ENCODE measurements around the gene ZKSCAN7. TPM values are rescaled to one million over a fixed set of nuclear protein-coding genes. Genes with fewer than 3 reads are reported as not detected.

The ZKSCAN7 gene
- 4.1 and 4.4 TPM in 2 replicates for total RNA-seq (2014; rRNA removed; shearing (Covaris generic))

DNA sequence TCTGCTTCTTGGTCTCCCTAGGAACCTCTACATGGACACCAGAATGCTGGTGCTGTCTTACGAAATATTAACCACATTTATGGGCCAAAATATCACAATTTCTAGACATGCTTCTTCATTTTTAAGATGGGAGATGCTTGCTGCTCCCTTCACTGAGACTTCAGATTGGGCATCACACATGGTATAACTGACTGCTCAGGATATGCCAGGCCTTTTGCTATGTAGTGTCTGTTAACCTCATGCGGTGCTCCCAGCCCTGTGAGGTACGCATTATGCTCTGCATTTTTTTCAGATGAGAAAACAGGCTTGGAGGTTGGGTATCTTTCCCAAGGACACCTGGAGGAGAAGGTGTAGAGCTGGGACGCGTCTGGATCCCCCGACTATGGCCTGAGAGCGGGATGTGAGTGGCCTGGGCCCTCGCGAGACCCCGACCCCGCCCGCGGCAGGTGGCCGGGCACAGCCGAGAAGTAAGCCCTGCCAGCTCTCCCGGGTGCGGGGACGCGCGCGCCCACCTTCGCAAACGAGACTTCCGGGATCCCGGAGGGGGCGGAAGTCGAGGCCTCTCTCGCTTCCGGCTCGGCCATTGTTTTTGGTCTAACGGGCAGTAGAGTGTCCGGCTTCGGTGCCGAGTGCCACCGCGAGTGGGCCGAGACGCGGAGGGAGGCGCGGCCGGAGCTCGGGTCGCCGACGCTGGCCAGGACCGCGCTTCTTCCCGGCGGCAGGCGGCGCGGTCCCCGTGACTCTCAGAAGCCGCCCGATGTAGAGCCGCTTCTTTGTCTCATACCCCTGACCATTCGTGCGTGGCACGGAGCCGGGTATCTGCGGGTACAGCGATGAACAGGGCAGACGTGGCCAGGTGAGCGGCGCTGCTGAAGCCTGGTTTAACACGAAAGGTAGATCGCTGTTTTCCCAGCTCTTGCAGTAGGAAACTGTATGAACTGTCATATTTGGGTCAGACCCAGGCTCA is at the start of gene ZKSCAN7:
Gene ZKSCAN7, plus strand, starts transcription at position 568 of the 967 bp plus-strand sequence. CDS start 1,855 bp downstream, outside the sequence.
- peaks cover 6% of the 10 kb centered on the region; the same call in 1 of the 2 replicates for H3K36me3 ChIP-seq
- peaks cover 5% of the 10 kb centered on the region for H3K9me3 ChIP-seq (replicated peaks)
- H3K27me3 ChIP-seq (replicated peaks) = no peaks in the 10 kb centered on the region
- H3K4me3 ChIP-seq = peak within 1 kb of the TSS; percentile 56
- H3K4me1 ChIP-seq (replicated peaks) = peaks cover 12% of the 10 kb centered on the region
- H3K27ac ChIP-seq = peak within 1 kb of the TSS; percentile 56
- DNase-seq (ENCODE audit: low read depth in 1 of 2, low spot score in 2 of 2) = peak; percentile 58 to 62

DNA sequence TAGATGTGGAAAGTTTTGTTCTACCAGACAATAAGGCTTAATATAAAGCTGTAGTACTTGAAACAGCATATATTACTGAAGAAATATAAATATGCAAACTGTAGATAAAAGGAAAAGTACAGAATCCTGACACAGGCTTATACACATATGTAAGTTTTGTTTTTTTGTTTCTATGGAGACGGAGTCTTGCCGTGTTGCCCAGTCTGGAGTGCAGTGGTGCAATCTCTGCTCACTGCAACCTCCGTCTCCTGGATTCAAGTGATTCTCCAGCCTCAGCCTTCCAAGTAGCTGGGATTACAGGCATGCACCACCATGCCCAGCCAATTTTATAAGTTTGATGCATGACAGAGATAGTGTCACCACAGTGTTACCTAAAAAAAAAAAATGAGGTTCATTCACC is 48.4 kb upstream of the ZKSCAN7 start:
- H3K27me3 ChIP-seq (replicated peaks) = no peaks in the 10 kb centered on the region
- no peaks in the 10 kb centered on the region; the same call in 1 of the 2 replicates for H3K9me3 ChIP-seq (replicated peaks)
- no peak overlapping the region for H3K27ac ChIP-seq
- H3K4me3 ChIP-seq = no peak overlapping the region
- DNase-seq (ENCODE audit: low read depth in 1 of 2, low spot score in 2 of 2) = no peak
- H3K36me3 ChIP-seq = peaks cover under 1% of the 10 kb centered on the region
- H3K4me1 ChIP-seq (replicated peaks) = peaks cover 6% of the 10 kb centered on the region

DNA sequence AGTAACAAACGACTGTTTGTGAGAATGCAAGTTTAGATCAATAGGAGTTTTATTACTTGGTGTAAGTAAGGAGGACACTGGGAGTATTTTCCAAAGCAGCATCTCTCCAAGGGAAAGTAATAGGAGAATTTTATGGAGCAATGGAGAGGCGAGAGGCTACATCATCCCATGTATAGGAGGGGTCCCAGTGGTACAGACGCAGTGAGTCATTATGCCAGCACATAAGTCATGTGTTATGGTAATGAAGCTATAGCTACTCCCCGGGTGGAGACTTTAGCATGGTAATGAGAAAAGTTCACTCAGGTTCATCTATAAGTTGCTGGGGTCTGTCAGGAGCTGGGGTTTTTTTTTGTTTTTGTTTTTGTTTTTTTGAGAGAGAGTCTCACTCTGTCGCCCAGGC is 48.0 kb upstream of the ZKSCAN7 start:
- H3K4me3 ChIP-seq = no peak overlapping the region
- no peaks in the 10 kb centered on the region for H3K27me3 ChIP-seq (replicated peaks)
- H3K36me3 ChIP-seq = no peaks in the 10 kb centered on the region; the same call in none of the 2 replicates
- H3K9me3 ChIP-seq (replicated peaks) = no peaks in the 10 kb centered on the region
- H3K27ac ChIP-seq = no peak overlapping the region
- no peak for DNase-seq (ENCODE audit: low read depth in 1 of 2, low spot score in 2 of 2)
- peaks cover 8% of the 10 kb centered on the region for H3K4me1 ChIP-seq (replicated peaks)

DNA sequence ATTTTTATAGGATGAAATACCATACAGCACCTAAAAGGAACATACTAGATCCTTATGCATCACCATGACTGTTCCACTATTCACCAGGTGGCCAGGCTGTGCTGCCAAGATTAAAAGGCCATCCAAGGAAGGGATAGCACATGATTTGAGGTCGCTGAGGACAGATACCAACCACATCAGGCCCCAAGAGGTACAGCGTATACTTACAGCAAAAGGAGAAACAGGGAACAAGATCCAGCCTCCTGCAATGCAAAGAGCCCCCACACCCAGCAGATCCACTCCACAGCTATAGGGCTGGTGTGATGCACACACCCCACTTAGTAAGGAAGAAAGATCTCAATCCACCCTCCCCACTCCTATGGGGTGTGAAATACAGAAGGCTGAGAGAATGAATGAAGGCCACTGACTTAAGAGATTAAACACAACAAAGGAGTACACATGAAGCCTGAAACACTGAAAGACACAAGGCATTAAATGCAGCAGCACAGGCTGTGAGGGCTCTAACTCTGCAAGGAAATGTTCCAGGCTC is 45.5 kb upstream of the ZKSCAN7 start:
- DNase-seq (ENCODE audit: low read depth in 1 of 2, low spot score in 2 of 2) = no peak
- H3K27ac ChIP-seq = no peak overlapping the region
- no peaks in the 10 kb centered on the region; the same call in 1 of the 2 replicates for H3K36me3 ChIP-seq
- H3K4me3 ChIP-seq = peak overlapping the region; percentile 87
- peaks cover 8% of the 10 kb centered on the region for H3K4me1 ChIP-seq (replicated peaks)
- no peaks in the 10 kb centered on the region for H3K27me3 ChIP-seq (replicated peaks)
- no peaks in the 10 kb centered on the region for H3K9me3 ChIP-seq (replicated peaks)

DNA sequence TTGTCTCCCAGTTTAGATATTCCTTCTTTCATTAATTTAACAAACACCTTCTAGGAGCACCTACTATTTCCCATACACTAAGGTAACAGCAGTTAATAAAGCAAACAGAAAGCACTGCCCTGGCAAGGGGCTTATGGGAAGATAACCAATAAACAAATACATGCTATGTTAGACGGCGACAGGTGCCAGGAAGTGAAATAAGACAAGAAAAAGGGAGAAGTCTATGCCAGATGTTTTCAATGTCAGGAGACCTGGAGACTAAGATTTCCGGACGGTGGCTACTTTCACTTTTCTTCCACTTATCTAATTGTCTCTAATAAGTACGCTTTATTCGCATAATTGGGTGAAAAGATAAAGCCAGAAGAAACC is 45.0 kb upstream of the ZKSCAN7 start:
- Histone ChIP-seq H3K4me1 (replicated peaks) (peaks cover 8% of the 10 kb centered on the region), H3K27me3 (replicated peaks) (no peaks in the 10 kb centered on the region), H3K4me3 (peak overlapping the region; percentile 87), H3K27ac (0 out of 2 replicates have a peak overlapping the region, but pooled peaks have one; percentile 35), H3K36me3 (no peaks in the 10 kb centered on the region; the same call in 1 of the 2 replicates), H3K9me3 (replicated peaks) (no peaks in the 10 kb centered on the region)
- DNase-seq (ENCODE audit: low read depth in 1 of 2, low spot score in 2 of 2) = no peak

DNA sequence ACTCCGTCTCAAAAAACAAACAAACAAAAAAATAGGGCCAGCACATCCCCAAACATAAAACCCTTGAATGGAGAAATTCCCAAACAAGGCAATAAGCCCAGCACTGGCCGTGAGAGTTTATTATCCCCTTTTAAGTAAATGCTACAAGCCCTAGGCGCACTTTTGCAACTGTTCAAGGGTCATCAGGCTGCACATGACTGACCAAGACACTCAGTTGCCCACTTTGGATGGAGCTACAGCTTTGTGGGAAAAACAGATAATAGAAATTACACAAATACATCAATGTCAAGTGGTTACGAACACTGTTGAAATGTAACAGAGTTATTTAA is 43.8 kb upstream of the ZKSCAN7 start:
- H3K4me1 ChIP-seq (replicated peaks) = peaks cover 8% of the 10 kb centered on the region
- 0 out of 2 replicates have a peak overlapping the region, but pooled peaks have one; percentile 49 for H3K27ac ChIP-seq
- DNase-seq (ENCODE audit: low read depth in 1 of 2, low spot score in 2 of 2) = no peak
- H3K36me3 ChIP-seq = no peaks in the 10 kb centered on the region; the same call in 1 of the 2 replicates
- no peaks in the 10 kb centered on the region for H3K27me3 ChIP-seq (replicated peaks)
- H3K4me3 ChIP-seq = peak overlapping the region; percentile 87
- H3K9me3 ChIP-seq (replicated peaks) = no peaks in the 10 kb centered on the region

DNA sequence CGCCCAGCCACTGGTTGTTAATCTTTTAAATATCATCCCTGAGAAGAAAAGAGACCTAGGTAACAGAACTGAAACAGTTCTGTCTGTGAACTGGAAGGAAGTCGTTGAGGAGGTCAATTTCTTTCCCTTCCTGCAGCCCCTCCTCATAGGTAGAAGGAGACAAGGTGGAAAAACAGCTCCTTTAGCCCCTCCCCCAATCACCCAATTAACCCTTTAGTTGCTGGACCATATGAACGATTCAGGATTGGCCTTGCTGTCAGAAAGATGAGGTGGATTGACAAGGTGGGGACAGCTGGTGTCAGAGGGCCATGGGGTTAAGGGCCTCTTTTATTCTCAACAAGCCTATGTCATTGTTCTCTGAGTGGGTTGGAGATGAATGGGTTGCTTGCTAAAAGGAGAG is 41.5 kb upstream of the ZKSCAN7 start:
- Histone ChIP-seq H3K4me1 (replicated peaks) (peaks cover 8% of the 10 kb centered on the region), H3K27ac (no peak overlapping the region), H3K27me3 (replicated peaks) (no peaks in the 10 kb centered on the region), H3K4me3 (no peak overlapping the region), H3K36me3 (no peaks in the 10 kb centered on the region; the same call in 1 of the 2 replicates), H3K9me3 (replicated peaks) (no peaks in the 10 kb centered on the region)
- DNase-seq (ENCODE audit: low read depth in 1 of 2, low spot score in 2 of 2) = no peak

DNA sequence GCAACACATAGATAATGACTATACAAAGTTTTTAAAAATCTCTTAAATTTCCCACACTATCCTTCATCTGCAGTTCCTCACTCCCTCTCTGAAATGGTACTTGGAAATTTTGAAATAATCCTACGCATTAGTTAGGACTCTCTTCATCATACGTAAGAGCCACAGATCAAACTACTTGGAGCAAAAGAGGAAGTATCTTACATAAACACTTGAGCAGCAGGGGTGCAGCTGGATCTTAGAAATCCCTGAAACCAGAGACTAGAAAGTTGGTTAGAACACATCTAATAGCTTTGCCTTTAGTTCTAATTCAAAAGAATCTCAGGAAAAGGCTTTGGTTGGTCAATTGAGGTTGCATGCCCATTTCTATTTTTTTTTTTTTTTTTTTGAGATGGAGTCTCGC is 38.8 kb upstream of the ZKSCAN7 start:
- H3K27ac ChIP-seq = no peak overlapping the region
- H3K36me3 ChIP-seq = no peaks in the 10 kb centered on the region
- no peak for DNase-seq (ENCODE audit: low read depth in 1 of 2, low spot score in 2 of 2)
- H3K4me1 ChIP-seq (replicated peaks) = peaks cover 6% of the 10 kb centered on the region
- no peaks in the 10 kb centered on the region for H3K9me3 ChIP-seq (replicated peaks)
- no peak overlapping the region for H3K4me3 ChIP-seq
- H3K27me3 ChIP-seq (replicated peaks) = no peaks in the 10 kb centered on the region

DNA sequence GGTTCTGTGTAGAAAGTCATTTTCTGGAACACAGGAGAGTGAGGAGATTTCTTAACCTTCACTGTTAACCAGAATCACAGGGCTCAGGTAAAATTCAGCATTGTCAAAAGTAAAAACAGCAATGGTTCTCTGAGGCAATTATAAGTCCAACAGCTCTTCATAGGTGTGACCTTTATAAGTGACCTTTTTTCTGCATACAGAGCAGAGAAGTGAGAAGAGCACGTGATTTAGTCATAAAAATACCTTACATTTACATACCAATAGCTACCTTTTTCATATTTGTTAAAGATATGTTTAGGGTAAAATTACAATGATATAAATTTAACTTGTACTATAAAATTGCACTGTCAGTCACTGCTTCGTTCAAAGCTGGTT is 36.2 kb upstream of the ZKSCAN7 start:
- Histone ChIP-seq H3K27me3 (replicated peaks) (no peaks in the 10 kb centered on the region), H3K4me3 (no peak overlapping the region), H3K9me3 (replicated peaks) (no peaks in the 10 kb centered on the region), H3K27ac (no peak overlapping the region), H3K36me3 (no peaks in the 10 kb centered on the region), H3K4me1 (replicated peaks) (0 out of 2 replicates have a peak, but pooled peaks cover 3% of the 10 kb centered on the region)
- DNase-seq (ENCODE audit: low read depth in 1 of 2, low spot score in 2 of 2) = no peak

DNA sequence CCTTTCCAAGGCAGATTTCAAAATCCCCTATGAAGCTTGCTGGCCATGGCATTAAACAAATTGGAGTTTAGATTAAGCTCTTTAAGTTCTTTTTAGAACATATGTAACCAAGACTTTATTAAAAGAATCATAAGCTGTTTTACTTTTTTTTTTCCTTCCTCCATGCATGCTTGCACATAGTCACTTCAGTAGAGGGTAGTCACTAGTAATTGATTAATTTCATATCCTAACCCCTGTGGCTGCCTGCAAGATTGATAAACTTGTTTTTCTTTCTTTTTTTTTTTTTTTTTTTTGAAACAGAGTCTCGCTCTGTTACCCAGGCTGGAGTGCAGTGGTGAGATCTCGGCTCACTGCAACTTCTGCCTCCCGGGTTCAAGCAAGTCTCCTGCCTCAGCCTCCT is 33.3 kb upstream of the ZKSCAN7 start:
- no peak for DNase-seq (ENCODE audit: low read depth in 1 of 2, low spot score in 2 of 2)
- no peak overlapping the region for H3K27ac ChIP-seq
- 0 out of 2 replicates have a peak, but pooled peaks cover 3% of the 10 kb centered on the region for H3K4me1 ChIP-seq (replicated peaks)
- no peaks in the 10 kb centered on the region for H3K9me3 ChIP-seq (replicated peaks)
- H3K36me3 ChIP-seq = no peaks in the 10 kb centered on the region
- no peaks in the 10 kb centered on the region for H3K27me3 ChIP-seq (replicated peaks)
- H3K4me3 ChIP-seq = no peak overlapping the region

DNA sequence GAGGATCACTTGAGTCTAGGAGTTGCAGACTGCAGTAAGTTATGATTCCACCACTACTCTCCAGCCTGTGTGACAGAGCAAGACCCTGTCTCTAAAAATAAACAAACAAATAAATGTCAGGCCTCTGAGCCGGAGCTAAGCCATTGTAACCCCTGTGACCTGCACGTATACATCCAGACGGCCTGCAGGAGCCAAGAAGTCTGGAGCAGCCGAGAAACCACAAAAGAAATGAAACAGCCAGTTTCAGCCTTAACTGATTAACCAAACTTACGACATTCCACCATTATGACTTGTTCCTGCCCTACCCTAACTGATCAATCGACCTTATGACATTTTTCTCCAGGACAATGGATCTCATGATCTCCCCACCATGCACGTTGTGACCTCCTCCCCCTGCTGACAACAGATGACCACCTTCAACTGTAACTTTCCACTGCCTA is 32.5 kb upstream of the ZKSCAN7 start:
- H3K27ac ChIP-seq = no peak overlapping the region
- no peak for DNase-seq (ENCODE audit: low read depth in 1 of 2, low spot score in 2 of 2)
- no peak overlapping the region for H3K4me3 ChIP-seq
- no peaks in the 10 kb centered on the region for H3K9me3 ChIP-seq (replicated peaks)
- no peaks in the 10 kb centered on the region for H3K36me3 ChIP-seq
- no peaks in the 10 kb centered on the region for H3K27me3 ChIP-seq (replicated peaks)
- H3K4me1 ChIP-seq (replicated peaks) = 0 out of 2 replicates have a peak, but pooled peaks cover 3% of the 10 kb centered on the region

DNA sequence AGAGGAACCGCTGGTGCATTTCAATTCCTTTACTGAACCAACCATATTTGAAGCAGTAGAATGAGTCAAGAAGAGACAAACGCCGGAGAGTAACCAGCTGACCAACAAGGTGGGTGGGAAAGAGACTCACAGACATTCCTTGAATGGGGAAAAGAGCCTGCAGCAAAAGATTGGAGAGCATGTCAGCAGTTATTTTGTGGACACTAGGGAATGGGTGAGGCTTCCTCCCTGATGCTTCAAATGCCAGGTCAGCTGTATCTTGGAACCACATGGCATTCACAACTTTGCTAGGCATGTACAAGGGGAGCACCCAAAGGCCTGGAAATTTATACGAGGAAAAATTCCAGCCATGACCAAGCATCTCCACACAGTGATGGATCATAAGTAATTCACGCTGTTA is 29.9 kb upstream of the ZKSCAN7 start:
- Histone ChIP-seq H3K4me1 (replicated peaks) (0 out of 2 replicates have a peak, but pooled peaks cover 3% of the 10 kb centered on the region), H3K4me3 (no peak overlapping the region), H3K27me3 (replicated peaks) (no peaks in the 10 kb centered on the region), H3K36me3 (no peaks in the 10 kb centered on the region), H3K9me3 (replicated peaks) (no peaks in the 10 kb centered on the region), H3K27ac (no peak overlapping the region)
- no peak for DNase-seq (ENCODE audit: low read depth in 1 of 2, low spot score in 2 of 2)

DNA sequence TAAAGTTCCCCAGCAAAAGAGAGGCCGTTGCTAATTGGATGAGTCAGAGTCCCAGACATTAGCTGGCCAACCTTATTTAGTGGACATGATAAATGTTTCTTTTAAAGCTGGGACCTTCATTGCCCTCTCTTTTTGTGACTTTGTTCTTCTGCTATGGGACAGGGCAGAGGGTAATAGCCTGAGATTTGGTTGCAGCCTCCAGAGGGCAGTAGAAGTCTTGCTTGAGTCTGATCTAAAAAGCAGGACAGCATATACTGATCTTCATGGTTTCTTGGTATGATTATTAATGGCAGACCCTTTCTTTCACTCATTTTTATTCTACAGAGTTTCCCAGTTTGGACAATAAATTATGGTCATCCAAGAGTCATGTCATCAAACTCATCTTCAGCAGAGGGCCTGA is 25.1 kb upstream of the ZKSCAN7 start:
- Histone ChIP-seq H3K4me1 (replicated peaks) (no peaks in the 10 kb centered on the region), H3K27me3 (replicated peaks) (no peaks in the 10 kb centered on the region), H3K27ac (no peak overlapping the region), H3K9me3 (replicated peaks) (0 out of 2 replicates have a peak, but pooled peaks cover 2% of the 10 kb centered on the region), H3K36me3 (no peaks in the 10 kb centered on the region), H3K4me3 (no peak overlapping the region)
- no peak for DNase-seq (ENCODE audit: low read depth in 1 of 2, low spot score in 2 of 2)

DNA sequence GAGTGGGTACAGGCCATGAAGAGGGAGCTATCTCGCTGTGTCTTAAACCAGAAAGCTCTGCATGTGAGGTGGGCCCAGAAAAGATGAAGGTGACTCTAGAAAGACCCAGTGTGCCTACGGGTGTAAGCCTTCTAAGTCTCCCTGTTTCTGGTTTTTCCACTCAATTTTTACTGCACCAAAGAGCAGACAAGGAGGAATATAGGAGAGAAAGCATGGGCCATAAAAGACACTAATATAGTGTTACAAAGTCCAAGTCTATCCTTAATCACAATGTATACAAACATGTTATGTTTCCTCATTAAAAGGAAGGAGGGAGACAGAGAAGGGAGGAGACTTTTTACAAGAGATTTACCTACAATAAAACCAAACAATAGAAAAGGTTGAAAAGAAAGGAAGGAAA is 24.1 kb upstream of the ZKSCAN7 start:
- Histone ChIP-seq H3K4me1 (replicated peaks) (no peaks in the 10 kb centered on the region), H3K4me3 (no peak overlapping the region)
- no peak for DNase-seq (ENCODE audit: low read depth in 1 of 2, low spot score in 2 of 2)

More for the DNA sequence above, 24.1 kb upstream of the ZKSCAN7 start:
- Histone ChIP-seq H3K36me3 (no peaks in the 10 kb centered on the region), H3K27ac (no peak overlapping the region), H3K9me3 (replicated peaks) (0 out of 2 replicates have a peak, but pooled peaks cover 2% of the 10 kb centered on the region), H3K27me3 (replicated peaks) (no peaks in the 10 kb centered on the region)
